ENCODE measurements around the gene C20orf204. TPM values are rescaled to one million over a fixed set of nuclear protein-coding genes. Genes with fewer than 3 reads are reported as not detected.

The C20orf204 gene
- total and polyA plus RNA-seq, 10 of the 15 experiments (the other 5 are each of a cell fraction or from before 2014, with no cell fraction given): 0.24 to 56.0 (median 12.4) TPM

GRCh38 chr20:64029293-64030117 is 6.5 kb upstream of the C20orf204 start:
- Histone ChIP-seq H3K27me3 (replicated peaks in 1 of 2; ENCODE audit: control insufficient read depth in 2 of 2, insufficient read depth in 2 of 2, low read length in 1 of 2) (no peaks in the 10 kb centered on the region), H3K27ac (ENCODE audit: control insufficient read depth, insufficient read depth) (no peak overlapping the region), H3K9me3 (replicated peaks; ENCODE audit: control insufficient read depth, insufficient read depth, low read length) (no peaks in the 10 kb centered on the region), H3K36me3 (ENCODE audit: control insufficient read depth in 2 of 2, insufficient read depth in 2 of 2, low read length in 1 of 2) (peaks cover 44 to 57% of the 10 kb centered on the region in 2 experiments), H3K4me1 (ENCODE audit: control insufficient read depth, insufficient read depth, low read length) (peaks cover 8% of the 10 kb centered on the region), H3K9ac (ENCODE audit: control insufficient read depth, insufficient read depth, low read length) (no peak overlapping the region), H3K79me2 (ENCODE audit: control insufficient read depth, insufficient read depth, low read length) (no peaks in the 10 kb centered on the region), H3K4me2 (ENCODE audit: control insufficient read depth, insufficient read depth) (no peak overlapping the region), H2AFZ (ENCODE audit: control insufficient read depth, low read depth, low read length) (no peak overlapping the region), H3K4me3 (no peak overlapping the region), H4K20me1 (ENCODE audit: control insufficient read depth, insufficient read depth) (no peaks in the 10 kb centered on the region)
- FAIRE-seq (no peak), ATAC-seq (no peak), DNase-seq (ENCODE audit: low read depth, low spot score) (no peak)
- WGBS (ENCODE audit: insufficient coverage, insufficient replicate concordance, low lambda C conversion rate, missing lambda C conversion rate): 97% methylated on average over 38 of the region's 38 CpGs
- ChIA-PET RAD21 (ENCODE audit: unreplicated experiment) (no interaction called here), SMC1A (ENCODE audit: uncharacterized antibody, unreplicated experiment) (interaction anchor here (0.7 kb wide), 1 partner anchor 9 kb away, joined by 3 read pairs; no protein-coding TSS in a partner anchor), CTCF (no interaction called here), POLR2A (no interaction called here)
- in situ Hi-C loops (cut with MboI): no loop called here
- BruUV-seq (replicated peaks): no TSS peak
- intact Hi-C loops (cut with micrococcal nuclease; ENCODE audit: unreplicated experiment): no loop called here
- TF ChIP-seq RBBP5 (conservative IDR thresholded peaks at IDR 0.05): no peak
- no peak for TF ChIP-seq SMC3 (IDR thresholded peaks at IDR 0.05; ENCODE audit: borderline replicate concordance, low read length)
- no peak for TF ChIP-seq RFX5 (IDR thresholded peaks at IDR 0.05; ENCODE audit: low read depth, low read length)
- no peak for TF ChIP-seq USF2 (IDR thresholded peaks at IDR 0.05; ENCODE audit: borderline replicate concordance, low read depth, low read length)
- TF ChIP-seq BACH1 (IDR thresholded peaks at IDR 0.05; ENCODE audit: borderline replicate concordance): no peak
- no peak for TF ChIP-seq ELK1 (IDR thresholded peaks at IDR 0.05; ENCODE audit: low read depth, low read length)
- no peak for TF ChIP-seq MEF2A (IDR thresholded peaks at IDR 0.05; ENCODE audit: insufficient read depth, low read depth, low read length)
- no peak for TF ChIP-seq CBX3 (IDR thresholded peaks at IDR 0.05; ENCODE audit: borderline replicate concordance, low read depth)
- TF ChIP-seq STAT3 (IDR thresholded peaks at IDR 0.05; ENCODE audit: low read depth, low read length): no peak
- no peak for TF ChIP-seq NFYB (IDR thresholded peaks at IDR 0.05; ENCODE audit: insufficient read depth, low read depth, low read length)
- TF ChIP-seq HDGF (IDR thresholded peaks at IDR 0.05): no peak
- TF ChIP-seq ZBTB40 (IDR thresholded peaks at IDR 0.05; ENCODE audit: borderline replicate concordance): no peak
- no peak for TF ChIP-seq ZNF24 (IDR thresholded peaks at IDR 0.05)
- no peak for TF ChIP-seq MAX (IDR thresholded peaks at IDR 0.05; ENCODE audit: low read depth, low read length)
- TF ChIP-seq PAX8 (IDR thresholded peaks at IDR 0.05): no peak
- no peak for TF ChIP-seq JUND (IDR thresholded peaks at IDR 0.05; ENCODE audit: low read depth, low read length)
- no peak for TF ChIP-seq FOXM1 (IDR thresholded peaks at IDR 0.05; ENCODE audit: low read depth, low read length)
- TF ChIP-seq SRF (IDR thresholded peaks at IDR 0.05; ENCODE audit: low read depth in 2 of 2, low read length in 2 of 2): no peak

All from GM12878 (cell line).